Measurements from ENCODE around the gene NLRP1.

- TF ChIP-seq POLR2A (IDR thresholded peaks at IDR 0.05; ENCODE audit: insufficient read depth in 1 of 2, low read depth in 2 of 2, low read length in 2 of 2) (no peak), IRF2 (CRISPR knock-in tag; IDR thresholded peaks at IDR 0.05) (no peak), ELF4 (CRISPR knock-in tag; IDR thresholded peaks at IDR 0.05; ENCODE audit: borderline replicate concordance) (no peak), ESRRA (CRISPR knock-in tag; IDR thresholded peaks at IDR 0.05; ENCODE audit: low read depth) (no peak), DPF2 (CRISPR knock-in tag; IDR thresholded peaks at IDR 0.05; ENCODE audit: borderline replicate concordance, low read depth) (no peak), ZNF160 (CRISPR knock-in tag; IDR thresholded peaks at IDR 0.05) (no peak), CREB1 (IDR thresholded peaks at IDR 0.05) (no peak), CREB1 (CRISPR knock-in tag; IDR thresholded peaks at IDR 0.05) (no peak), ZNF367 (CRISPR knock-in tag; IDR thresholded peaks at IDR 0.05; ENCODE audit: borderline replicate concordance) (no peak), ZFAT (CRISPR knock-in tag; conservative IDR thresholded peaks at IDR 0.05) (no peak), PTBP1 (IDR thresholded peaks at IDR 0.05; ENCODE audit: low read depth, low read length, poor library complexity, severe bottlenecking) (no peak), ZBTB34 (CRISPR knock-in tag; IDR thresholded peaks at IDR 0.05) (no peak)
Measured at GRCh38 chr17:5605452-5605851, 21.1 kb upstream of the NLRP1 start.

Data from HepG2 (cell line).